ENCODE results near the gene HTR1B.

HTR1B gene

DNA sequence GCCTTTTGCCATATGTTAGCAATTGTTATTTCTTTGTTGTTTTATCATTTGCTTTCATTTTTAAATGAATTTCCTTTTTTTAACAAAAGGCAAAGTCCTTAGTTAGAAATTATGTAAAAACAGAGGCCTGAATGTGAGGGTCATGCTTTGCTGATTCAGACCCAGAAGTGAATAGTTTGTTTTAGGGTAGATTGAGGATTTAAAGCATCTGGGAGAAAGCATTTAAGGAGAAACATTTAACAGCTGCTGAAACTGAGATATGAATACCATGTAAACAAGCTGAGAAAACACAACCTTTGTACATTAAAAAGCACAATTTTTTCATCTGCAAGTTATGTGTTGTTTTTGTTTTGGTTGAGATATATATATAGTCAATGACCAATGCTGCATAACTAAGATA lies 8.0 kb downstream of the HTR1B start:
- DNase-seq = no peak

- no peak for DNase-seq
Observed at GRCh38 chr6:77454386-77454785, 8.9 kb downstream of the HTR1B start.

DNA sequence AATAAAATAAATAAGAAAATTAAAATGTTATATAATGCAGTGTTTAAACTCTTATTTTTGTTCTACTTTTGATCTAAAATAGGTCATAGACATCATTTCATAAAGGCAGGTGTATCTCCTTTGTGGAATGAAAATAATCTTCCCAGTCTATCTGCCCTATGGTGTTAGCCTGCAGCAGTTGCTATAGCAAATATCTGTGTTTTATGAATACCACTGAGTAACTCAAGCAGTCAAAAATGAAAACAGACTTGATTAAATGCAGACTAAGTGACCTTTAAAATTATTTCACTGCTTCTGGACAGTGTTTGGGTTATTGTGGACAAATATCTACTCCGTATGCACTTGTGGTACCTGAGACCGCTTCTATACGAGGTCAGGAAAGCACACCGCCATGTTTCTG lies 11.8 kb downstream of the HTR1B start:
- no peak for DNase-seq

DNA sequence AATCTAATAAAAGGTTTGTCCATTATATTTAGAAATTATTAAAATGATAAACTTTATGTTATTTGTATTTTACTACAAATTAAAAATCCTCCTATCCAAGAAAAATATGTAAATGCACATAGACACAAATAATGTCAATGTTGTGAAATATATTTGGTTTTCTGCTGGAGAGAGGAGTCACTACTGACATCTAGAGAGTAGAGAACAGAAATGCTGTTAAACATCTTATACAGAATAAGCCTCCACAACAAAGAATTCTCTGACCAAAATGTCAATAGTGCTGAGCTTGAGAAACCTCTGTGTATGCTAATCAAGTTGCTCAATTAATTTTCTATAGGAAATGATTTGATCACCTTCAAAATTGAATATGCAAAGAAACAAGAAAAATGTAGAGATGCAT lies 12.4 kb downstream of the HTR1B start:
- no peak for DNase-seq

DNA sequence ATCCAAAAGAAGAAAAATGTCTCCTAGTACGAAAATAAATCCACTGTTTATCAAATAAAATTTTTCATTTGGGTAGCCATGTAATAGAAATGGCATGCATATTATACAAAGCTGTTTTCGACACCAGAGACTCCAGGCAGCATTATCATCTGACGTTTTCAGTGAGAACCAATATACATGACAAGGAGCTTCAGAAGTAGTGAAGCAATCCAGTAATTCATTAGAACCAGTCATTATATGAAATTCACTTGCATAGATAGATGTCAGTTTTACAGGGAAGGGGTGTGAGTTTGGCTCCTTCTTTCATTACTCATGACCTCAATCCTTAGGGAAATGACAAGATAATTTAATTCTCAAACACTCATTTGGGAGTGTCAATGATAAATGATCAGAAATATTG lies 14.7 kb downstream of the HTR1B start:
- no peak for DNase-seq

- no peak for DNase-seq
Observed at GRCh38 chr6:77447254-77447653, 16.0 kb downstream of the HTR1B start.

DNA sequence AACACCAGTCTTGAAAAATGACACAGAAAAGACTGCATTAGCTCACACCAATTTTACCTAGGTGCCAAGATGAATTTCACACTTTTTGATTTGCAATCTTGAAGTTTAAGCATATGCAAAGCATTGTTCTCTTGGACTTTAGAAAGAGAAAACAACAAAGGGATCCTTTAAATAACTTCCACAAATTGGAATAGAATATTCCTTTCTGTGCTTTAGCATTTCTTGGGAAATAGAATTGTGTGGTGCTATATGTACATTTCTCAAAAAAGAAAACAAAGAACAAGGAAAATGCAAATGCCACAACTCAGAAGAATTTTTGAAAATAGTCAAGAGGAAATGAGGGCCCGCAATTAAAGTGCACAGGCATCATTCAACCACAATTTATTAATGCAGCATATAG lies 17.0 kb downstream of the HTR1B start:
- no peak for DNase-seq

GRCh38 chr6:77445214-77445613 lies 18.1 kb downstream of the HTR1B start:
- DNase-seq = no peak

- no peak for DNase-seq
Observed at GRCh38 chr6:77440206-77440976, 22.9 kb downstream of the HTR1B start.

DNA sequence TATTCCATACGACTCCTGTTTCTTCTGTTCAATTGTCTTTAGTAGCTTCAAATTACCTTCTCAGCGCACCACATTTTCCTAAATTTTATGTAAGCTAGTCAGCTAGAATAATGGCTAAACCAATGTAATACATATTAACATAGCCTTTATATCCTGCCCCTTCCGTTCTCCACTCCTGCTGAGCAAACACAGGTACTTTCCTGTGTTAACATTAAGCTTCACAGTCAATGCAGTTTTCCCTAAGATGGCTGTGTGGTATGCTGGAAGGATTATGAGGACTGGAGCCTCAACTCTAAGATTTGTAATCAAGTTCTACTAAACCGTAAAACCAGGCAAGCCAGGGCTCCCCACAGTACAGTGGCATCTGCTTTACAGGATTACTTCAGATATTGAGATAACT lies 29.4 kb downstream of the HTR1B start:
- DNase-seq = no peak

DNA sequence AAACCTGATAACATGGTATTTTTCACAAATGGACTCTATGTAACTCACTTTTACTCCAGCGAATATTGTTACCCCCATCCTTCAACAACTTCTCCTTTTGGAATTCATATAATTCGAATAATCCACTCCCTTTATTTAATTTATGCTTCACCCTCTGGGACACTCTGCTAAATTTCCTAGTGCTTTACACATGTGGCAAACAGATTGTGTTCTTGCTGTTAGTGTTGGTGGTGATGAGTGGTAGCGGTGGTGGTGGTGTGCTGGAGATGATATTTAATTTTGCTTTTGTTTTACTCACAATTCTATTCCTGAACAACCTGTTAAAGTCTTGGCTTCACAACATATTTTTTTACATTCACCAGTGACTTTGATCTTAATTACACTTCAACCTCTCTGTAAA lies 32.8 kb downstream of the HTR1B start:
- DNase-seq = no peak

GRCh38 chr6:77425671-77426070 lies 37.6 kb downstream of the HTR1B start:
- DNase-seq = no peak

GRCh38 chr6:77425216-77425615 lies 38.1 kb downstream of the HTR1B start:
- DNase-seq = no peak

DNA sequence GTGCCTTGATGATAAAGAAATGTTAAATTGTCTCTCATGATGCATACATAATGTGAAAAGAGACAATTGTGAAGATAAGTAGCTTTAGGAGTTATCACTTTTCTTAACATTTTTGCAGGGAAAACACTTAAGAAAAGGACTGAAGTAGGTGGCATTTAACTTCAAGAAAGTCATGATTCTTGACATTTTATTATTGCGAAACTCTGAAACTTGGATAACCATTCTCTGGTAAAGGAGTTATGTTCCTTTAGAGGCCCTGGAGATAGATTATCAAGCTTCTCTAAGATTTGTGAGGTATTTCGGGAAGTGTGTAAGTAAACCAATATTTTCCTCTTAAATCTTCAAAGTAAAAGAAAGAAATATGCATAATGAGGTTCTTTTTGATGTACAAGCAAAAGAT lies 38.5 kb downstream of the HTR1B start:
- no peak for DNase-seq

DNA sequence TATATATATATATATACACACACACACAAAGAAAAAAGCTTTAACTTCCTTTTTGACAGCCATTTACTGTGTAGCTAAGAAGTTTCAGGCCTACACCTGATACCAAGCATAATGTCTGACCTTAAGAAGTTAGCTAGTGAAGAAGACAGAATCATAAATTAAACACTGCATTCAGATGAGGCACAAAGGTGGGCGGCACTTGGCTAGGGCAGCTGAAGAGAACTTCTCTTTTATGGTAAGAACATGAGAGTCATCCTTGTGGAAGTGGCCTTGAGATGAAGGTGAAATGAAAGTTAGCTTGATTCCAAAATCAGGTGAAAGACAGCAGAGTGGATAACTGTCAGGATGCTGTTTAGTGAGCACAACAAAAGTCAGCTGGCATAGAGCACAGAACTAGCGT lies 46.5 kb downstream of the HTR1B start:
- DNase-seq = no peak

DNA sequence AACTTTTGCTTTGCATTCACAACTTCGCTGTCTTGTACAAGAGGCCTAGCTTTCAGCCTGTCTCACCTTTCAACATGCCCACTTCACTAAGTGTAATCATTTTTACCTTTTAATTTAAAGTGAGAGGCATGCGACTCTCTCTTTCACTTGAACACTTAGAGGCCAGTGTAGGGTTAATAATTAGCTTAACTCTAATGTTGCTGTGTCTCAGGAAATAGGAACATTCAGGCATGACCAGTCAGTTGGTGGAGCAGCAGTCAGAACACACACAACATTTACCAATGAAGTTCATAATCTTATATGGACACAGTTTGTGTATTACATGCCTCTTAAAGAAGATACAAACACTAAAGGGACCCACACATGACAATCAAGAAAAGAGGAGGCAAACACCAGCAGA lies 47.6 kb downstream of the HTR1B start:
- DNase-seq = no peak
